OCI-M2 (cell line): ENCODE data around the gene GRK3.
"Not testable (repeated sequence)": the region's sequence is repeated elsewhere in the genome, so short reads cannot be mapped to it uniquely, and the experiment has no call there.

Source experiments
- DNase-seq: peaks from one replicate; lab custom pipeline; 2025; ENCODE audit not compliant: unreplicated experiment; lab: John Stamatoyannopoulos, UW

The GRK3 gene

GRCh38 chr22:25564320-25564978 is at the start of gene GRK3:
Gene GRK3 (plus strand): TSS chr22:25564675. CDS start chr22:25565041, 366 bp downstream.
- DNase-seq = no peak

- DNase-seq = no peak
These were observed 46.3 kb upstream of the GRK3 start for GRCh38 chr22:25518000-25518663.

GRCh38 chr22:25525376-25525775 is 39.1 kb upstream of the GRK3 start:
- no peak for DNase-seq

GRCh38 chr22:25525804-25526584 is 38.5 kb upstream of the GRK3 start:
- DNase-seq = not testable (repeated sequence)

- DNase-seq = not testable (repeated sequence)
These were observed 37.5 kb upstream of the GRK3 start for GRCh38 chr22:25527016-25527415.

GRCh38 chr22:25528068-25528467 is 36.4 kb upstream of the GRK3 start:
- not testable (repeated sequence) for DNase-seq

GRCh38 chr22:25529059-25529458 is 35.4 kb upstream of the GRK3 start:
- DNase-seq = not testable (repeated sequence)

GRCh38 chr22:25529541-25530137 is 34.8 kb upstream of the GRK3 start:
- DNase-seq = not testable (repeated sequence)

- not testable (repeated sequence) for DNase-seq
These were observed 32.8 kb upstream of the GRK3 start for GRCh38 chr22:25531677-25532076.

GRCh38 chr22:25534724-25535123 is 29.8 kb upstream of the GRK3 start:
- no peak for DNase-seq

- no peak for DNase-seq
These were observed 27.9 kb upstream of the GRK3 start for GRCh38 chr22:25536589-25536988.

GRCh38 chr22:25540166-25540907 is 24.1 kb upstream of the GRK3 start:
- no peak for DNase-seq

- DNase-seq = no peak
These were observed 23.4 kb upstream of the GRK3 start for GRCh38 chr22:25540908-25541660.

GRCh38 chr22:25542191-25542590 is 22.3 kb upstream of the GRK3 start:
- DNase-seq = no peak

GRCh38 chr22:25542720-25543402 is 21.6 kb upstream of the GRK3 start:
- DNase-seq = no peak

- DNase-seq = no peak
These were observed 19.3 kb upstream of the GRK3 start for GRCh38 chr22:25545146-25545545.

- DNase-seq = no peak
These were observed 18.8 kb upstream of the GRK3 start for GRCh38 chr22:25545672-25546071.

- no peak for DNase-seq
These were observed 18.2 kb upstream of the GRK3 start for GRCh38 chr22:25546242-25546641.

GRCh38 chr22:25546751-25547150 is 17.7 kb upstream of the GRK3 start:
- no peak for DNase-seq
